Cardiac fibroblast (primary cell): ENCODE results near the gene KRT72.

Experiments used
- DNase-seq, 2 donors: peaks; one replicate each; pipeline versions ENCODE4 v3.0.0 to v3.0.0-alpha.2; 2010; ENCODE audit warnings: low read depth in 2 of 2
- H3K4me3 ChIP-seq, 2 donors: replicated peaks in 1 of 2; 1 replicate in 1 of 2; 2 replicates in 1 of 2; pipeline ENCODE4 v1.5.1; 2011; ENCODE audit warnings: low read depth in 2 of 2, low read length in 2 of 2, mild to moderate bottlenecking in 2 of 2, moderate library complexity in 1 of 2
- TF ChIP-seq, protein P1 (sequence below): IDR thresholded peaks from one replicate; pipeline ENCODE4 v1.5.1; 2011; ENCODE audit warnings: low read depth, mild to moderate bottlenecking, low read length, inconsistent platforms

The KRT72 gene

DNA sequence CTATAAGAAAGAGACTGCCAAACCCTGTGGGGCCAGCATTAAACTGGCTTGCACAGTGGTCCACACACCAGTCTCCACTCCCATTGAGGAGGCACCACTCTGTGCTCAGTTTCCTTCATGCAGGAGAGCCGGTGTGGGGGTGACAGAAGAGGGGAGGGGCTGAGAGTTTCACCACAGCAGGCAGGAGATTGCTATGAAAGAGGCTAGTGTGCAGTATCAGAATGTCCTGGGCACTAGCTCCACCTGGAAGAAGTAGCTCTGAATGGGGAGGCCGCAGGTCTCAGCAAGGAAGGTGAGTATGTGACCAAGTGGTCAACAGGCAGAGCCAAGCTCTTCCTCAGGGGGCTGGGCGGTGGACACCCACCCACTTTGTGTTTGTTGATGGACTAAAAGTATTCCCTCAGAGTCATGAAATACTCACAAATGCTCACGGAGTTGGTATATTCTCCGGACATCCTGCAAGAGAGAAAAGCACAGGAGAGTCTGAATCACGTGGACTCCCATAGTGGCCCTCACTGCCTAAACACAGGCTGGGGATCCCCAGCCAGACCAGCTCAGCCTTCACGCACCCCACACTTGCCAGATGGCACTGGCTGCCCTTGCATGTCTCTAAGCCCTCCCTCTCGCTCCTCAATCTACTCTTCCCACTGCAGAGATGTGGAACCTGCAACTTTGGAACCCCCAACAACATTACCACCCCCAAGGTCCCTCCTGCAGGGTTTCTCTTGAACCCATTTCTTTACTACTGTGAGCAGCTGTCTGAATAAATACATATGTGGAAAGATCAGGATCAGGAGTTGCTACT is 7.8 kb upstream of the KRT72 start:
- H3K4me3 ChIP-seq: no peak overlapping the region
- TF ChIP-seq, protein P1, sequence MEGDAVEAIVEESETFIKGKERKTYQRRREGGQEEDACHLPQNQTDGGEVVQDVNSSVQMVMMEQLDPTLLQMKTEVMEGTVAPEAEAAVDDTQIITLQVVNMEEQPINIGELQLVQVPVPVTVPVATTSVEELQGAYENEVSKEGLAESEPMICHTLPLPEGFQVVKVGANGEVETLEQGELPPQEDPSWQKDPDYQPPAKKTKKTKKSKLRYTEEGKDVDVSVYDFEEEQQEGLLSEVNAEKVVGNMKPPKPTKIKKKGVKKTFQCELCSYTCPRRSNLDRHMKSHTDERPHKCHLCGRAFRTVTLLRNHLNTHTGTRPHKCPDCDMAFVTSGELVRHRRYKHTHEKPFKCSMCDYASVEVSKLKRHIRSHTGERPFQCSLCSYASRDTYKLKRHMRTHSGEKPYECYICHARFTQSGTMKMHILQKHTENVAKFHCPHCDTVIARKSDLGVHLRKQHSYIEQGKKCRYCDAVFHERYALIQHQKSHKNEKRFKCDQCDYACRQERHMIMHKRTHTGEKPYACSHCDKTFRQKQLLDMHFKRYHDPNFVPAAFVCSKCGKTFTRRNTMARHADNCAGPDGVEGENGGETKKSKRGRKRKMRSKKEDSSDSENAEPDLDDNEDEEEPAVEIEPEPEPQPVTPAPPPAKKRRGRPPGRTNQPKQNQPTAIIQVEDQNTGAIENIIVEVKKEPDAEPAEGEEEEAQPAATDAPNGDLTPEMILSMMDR: no peak
- DNase-seq: no peak

DNA sequence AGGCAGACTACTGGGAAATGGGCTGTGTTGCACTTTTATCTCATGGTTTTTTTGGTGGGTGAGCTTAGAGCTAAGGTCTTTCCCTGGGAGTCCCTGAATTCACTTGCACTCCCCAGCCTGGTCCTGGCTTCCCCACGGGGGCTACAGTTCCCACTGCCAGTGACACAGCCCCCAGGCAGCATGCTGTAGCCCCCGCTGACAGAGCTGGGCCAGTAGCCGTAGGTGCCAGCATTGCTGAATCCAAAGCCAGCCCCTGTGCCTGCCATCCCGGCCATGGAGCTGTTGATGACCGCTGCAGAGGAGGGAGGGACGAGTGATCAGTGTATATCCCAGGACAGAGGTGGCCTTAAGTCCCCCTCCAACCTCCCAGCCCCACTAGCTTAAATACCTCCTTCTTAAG is 6.9 kb upstream of the KRT72 start:
- no peak for DNase-seq

DNA sequence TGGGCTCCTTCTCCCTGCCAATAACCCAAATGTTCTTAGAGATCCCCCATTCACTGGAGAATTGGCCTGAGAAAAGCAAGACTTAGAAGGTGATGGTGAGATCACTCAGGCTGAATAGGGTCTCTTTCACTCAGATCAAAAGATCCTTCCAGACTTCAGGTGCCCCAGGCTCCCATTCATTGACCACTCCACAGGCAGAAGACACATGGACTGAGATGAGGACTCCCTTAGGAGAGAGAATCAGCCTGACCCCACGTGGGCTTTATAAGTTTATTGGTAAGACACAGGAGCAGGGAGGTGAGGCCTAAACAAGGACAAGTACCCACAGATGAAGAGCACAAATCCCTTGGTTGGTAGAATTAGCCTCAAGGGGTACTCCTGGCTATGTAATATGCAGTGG is 6.1 kb upstream of the KRT72 start:
- TF ChIP-seq, protein P1: no peak
- DNase-seq: no peak

More for the DNA sequence above, 6.9 kb upstream of the KRT72 start:
- no peak overlapping the region for H3K4me3 ChIP-seq
- TF ChIP-seq, protein P1: no peak

DNA sequence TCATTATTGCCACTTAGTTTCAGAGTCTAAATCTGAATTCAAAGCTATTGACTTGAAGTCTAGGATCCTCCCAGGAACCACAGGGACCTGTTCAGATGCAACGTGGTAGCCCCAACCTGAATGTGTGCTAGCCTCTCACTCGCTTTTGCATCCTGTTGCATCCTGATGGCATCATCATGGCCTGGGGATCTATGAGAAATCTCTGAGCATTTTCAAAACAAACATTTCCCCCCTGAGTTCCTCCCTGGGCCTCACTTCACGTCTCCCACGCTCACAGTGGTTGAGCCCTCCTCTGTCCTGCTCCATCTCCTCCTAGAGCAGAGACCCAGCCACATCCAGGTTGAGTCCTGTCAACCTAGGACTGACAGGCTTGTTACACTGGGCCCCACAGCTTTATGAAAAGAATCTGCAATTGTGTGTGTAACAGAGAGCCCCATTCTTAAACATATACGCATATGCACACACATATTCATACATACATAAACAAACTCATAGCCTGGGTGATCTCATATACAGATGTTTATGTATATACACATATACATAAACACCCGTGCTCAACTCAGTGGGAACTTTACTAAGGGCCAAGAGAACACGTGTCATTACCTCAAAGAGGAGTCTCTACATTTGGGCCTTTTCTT is 5.4 kb upstream of the KRT72 start:
- TF ChIP-seq, protein P1: no peak

More for the DNA sequence above, 6.1 kb upstream of the KRT72 start:
- H3K4me3 ChIP-seq: no peak overlapping the region

DNA sequence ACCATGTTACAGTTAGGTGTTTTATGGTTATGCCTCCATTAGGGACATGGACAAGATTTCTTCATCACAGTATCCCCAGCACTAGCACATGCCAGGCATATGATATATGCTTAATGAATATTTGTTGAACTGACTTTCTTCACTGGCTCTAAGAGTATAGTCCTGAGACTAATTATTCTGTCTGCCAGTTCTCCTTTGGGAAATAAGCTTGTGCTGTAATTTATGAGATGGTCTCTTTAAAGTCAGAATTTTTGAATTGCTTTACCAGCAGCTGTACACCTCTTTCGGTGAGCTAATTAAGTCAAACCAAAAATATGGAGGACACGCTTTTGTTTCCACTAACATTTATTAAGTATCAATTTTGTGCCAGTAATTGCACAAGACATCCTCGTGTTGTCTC is 4.8 kb upstream of the KRT72 start:
- TF ChIP-seq, protein P1: no peak
- no peak for DNase-seq

More for the DNA sequence above, 5.4 kb upstream of the KRT72 start:
- no peak for DNase-seq
- H3K4me3 ChIP-seq: no peak overlapping the region

DNA sequence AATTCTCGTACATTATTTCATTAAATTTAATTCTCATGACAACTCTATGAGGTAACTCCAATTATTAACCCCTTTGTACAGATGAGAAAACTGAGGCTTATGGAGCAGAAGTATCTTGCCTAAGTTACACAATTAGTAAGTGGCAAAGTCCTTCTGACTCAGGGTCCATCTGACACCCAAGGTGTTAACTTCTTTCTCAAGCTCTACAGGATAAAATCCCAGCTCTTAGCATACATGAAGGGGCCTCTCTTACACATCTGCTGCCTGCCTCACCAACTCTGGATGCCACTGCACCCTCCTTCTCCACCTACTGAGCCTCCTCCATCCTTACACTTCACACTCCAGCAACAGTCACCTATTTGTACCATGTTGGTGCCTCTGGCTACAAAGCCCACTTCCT is 4.3 kb upstream of the KRT72 start:
- DNase-seq: no peak
- TF ChIP-seq, protein P1: no peak
- H3K4me3 ChIP-seq: no peak overlapping the region

More for the DNA sequence above, 4.8 kb upstream of the KRT72 start:
- no peak overlapping the region for H3K4me3 ChIP-seq
